HL-60/S4 treated with retinoic acid at 250 ng/mL for 4 days and 3 days (cell line): ENCODE results near the gene PITRM1.

Experiments used
- in situ Hi-C: fragments of 300-500 bp; cut with MboI; formaldehyde crosslinking; loops from 2 replicates; pipeline ENCODE4 v1.7.0; 2022; ENCODE audit warnings: low sequenced_read_pairs

Gene PITRM1

GRCh38 chr10:3140280-3140679 is 32.3 kb downstream of the PITRM1 start:
- in situ Hi-C loops: no loop called here

- in situ Hi-C loops: no loop called here
These were observed 33.2 kb downstream of the PITRM1 start for GRCh38 chr10:3139216-3139910.

- in situ Hi-C loops: no loop called here
These were observed 34.4 kb downstream of the PITRM1 start for GRCh38 chr10:3137958-3138726.

GRCh38 chr10:3136763-3137611 is 35.6 kb downstream of the PITRM1 start:
- in situ Hi-C loops: no loop called here

GRCh38 chr10:3136336-3136735 is 36.2 kb downstream of the PITRM1 start:
- in situ Hi-C loops: no loop called here

- in situ Hi-C loops: no loop called here
These were observed 37.6 kb downstream of the PITRM1 start for GRCh38 chr10:3135006-3135405.

- in situ Hi-C loops: no loop called here
These were observed 38.6 kb downstream of the PITRM1 start for GRCh38 chr10:3133948-3134347.

- in situ Hi-C loops: no loop called here
These were observed 40.3 kb downstream of the PITRM1 start for GRCh38 chr10:3132036-3133025.

- in situ Hi-C loops: no loop called here
These were observed 41.5 kb downstream of the PITRM1 start for GRCh38 chr10:3131098-3131497.

GRCh38 chr10:3129581-3130340 is 42.8 kb downstream of the PITRM1 start:
- in situ Hi-C loops: no loop called here

- in situ Hi-C loops: no loop called here
These were observed 44.0 kb downstream of the PITRM1 start for GRCh38 chr10:3128379-3129130.

- in situ Hi-C loops: no loop called here
These were observed 44.7 kb downstream of the PITRM1 start for GRCh38 chr10:3127921-3128320.

- in situ Hi-C loops: no loop called here
These were observed 45.7 kb downstream of the PITRM1 start for GRCh38 chr10:3126741-3127346.

GRCh38 chr10:3126249-3126648 is 46.3 kb downstream of the PITRM1 start:
- in situ Hi-C loops: no loop called here

GRCh38 chr10:3125527-3126170 is 46.9 kb downstream of the PITRM1 start:
- in situ Hi-C loops: no loop called here

- in situ Hi-C loops: no loop called here
These were observed 48.0 kb downstream of the PITRM1 start for GRCh38 chr10:3124412-3125175.
